Measurements from ENCODE around the gene NLRP6.
"Not testable (repeated sequence)": the region's sequence is repeated elsewhere in the genome, so short reads cannot be mapped to it uniquely, and the experiment has no call there.

NLRP6 gene

DNA sequence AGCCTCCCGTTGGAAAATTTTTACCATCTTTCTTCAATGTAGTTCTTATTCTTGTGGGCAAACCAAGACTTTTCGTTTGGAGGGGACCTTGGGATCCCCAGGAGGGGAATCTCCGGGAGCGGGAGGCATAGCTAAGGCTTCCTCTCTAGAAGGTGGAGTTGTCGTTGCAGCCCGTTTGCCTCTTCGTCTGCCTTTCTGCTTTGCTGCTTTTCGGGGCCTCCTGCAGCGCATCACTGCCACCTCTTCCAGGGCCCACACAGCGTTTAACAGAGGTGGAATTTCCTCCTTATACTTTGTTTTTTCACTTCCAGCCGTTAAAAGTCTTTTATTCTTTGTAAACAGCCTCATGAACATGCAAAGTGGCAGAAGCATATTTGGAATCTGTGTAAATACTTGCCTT, 45.9 kb downstream of the NLRP6 start:
- TF ChIP-seq CTCF (conservative IDR thresholded peaks at IDR 0.05; ENCODE audit: control insufficient read depth, insufficient read depth, low read depth, low read length) = no peak
- no peak overlapping the region for H3K4me3 ChIP-seq (ENCODE audit: control insufficient read depth, low read depth, low read length)
- no peak for DNase-seq (ENCODE audit: low read depth)

- not testable (repeated sequence) for H3K4me3 ChIP-seq (ENCODE audit: control insufficient read depth, low read depth, low read length)
Observed at GRCh38 chr11:324593-325517, 46.6 kb downstream of the NLRP6 start.

GRCh38 chr11:325796-326591, 47.8 kb downstream of the NLRP6 start:
- DNase-seq (ENCODE audit: low read depth) = no peak
- TF ChIP-seq CTCF (conservative IDR thresholded peaks at IDR 0.05; ENCODE audit: control insufficient read depth, insufficient read depth, low read depth, low read length) = no peak
- no peak overlapping the region for H3K4me3 ChIP-seq (ENCODE audit: control insufficient read depth, low read depth, low read length)

More at GRCh38 chr11:324593-325517, 46.6 kb downstream of the NLRP6 start:
- not testable (repeated sequence) for DNase-seq (ENCODE audit: low read depth)

DNA sequence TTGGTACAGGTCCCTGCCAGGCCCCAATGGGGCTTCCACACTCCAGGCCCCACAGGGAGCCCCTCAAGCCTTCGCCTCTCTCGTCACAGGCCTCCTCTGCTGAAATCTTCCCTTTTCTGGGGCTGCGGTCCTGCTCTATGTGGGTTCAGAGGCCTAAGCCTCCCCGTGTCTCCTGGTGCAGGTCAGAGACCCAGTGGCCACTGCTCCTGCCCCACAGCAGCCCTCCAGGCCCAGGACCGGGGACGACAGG, 48.3 kb downstream of the NLRP6 start:
- no peak for TF ChIP-seq CTCF (conservative IDR thresholded peaks at IDR 0.05; ENCODE audit: control insufficient read depth, insufficient read depth, low read depth, low read length)
- H3K4me3 ChIP-seq (ENCODE audit: control insufficient read depth, low read depth, low read length) = no peak overlapping the region
- DNase-seq (ENCODE audit: low read depth) = no peak

DNA sequence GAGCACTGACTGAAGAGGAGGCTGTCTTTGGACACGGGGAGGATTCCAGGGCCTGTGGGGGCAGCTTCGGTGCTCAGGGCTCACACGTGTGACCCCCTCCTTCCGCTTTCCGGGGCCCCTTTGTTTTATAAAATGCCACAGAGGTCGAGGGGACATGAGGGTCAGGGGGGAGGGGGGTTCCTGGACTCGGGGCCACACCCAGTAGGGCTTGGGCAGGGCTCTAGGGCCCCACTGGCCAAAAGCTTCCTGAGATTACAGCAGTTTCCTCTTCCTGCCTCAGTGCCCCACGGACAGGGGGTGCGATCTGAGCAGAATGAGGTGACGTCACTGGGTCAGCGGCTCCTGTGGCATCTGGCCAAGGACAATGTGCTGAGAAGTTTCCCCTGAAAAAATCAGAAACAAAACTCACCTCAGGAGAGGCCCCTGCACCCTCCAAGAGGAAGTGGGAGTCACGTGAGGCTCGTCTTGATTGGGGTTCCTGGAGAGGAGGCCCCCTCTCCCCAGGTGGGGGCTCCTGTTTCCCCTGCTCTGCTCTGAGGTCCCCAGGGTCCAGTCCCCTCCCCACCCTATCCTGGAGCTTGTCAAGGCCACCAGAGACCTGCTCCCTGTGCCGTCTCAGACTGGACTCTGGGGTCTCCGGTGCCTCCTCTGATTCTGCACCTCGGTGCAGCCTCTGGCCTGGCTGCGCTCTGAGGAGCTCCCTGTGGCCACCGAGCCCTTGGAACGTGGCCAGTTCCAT, 48.8 kb downstream of the NLRP6 start:
- H3K4me3 ChIP-seq (ENCODE audit: control insufficient read depth, low read depth, low read length) = no peak overlapping the region
- TF ChIP-seq CTCF (conservative IDR thresholded peaks at IDR 0.05; ENCODE audit: control insufficient read depth, insufficient read depth, low read depth, low read length) = no peak
- peak; percentile 76 for DNase-seq (ENCODE audit: low read depth)

- DNase-seq (ENCODE audit: low read depth) = no peak
- H3K4me3 ChIP-seq (ENCODE audit: control insufficient read depth, low read depth, low read length) = no peak overlapping the region
- no peak for TF ChIP-seq CTCF (conservative IDR thresholded peaks at IDR 0.05; ENCODE audit: control insufficient read depth, insufficient read depth, low read depth, low read length)
Observed at GRCh38 chr11:327581-327923, 49.3 kb downstream of the NLRP6 start.

- no peak overlapping the region for H3K4me3 ChIP-seq (ENCODE audit: control insufficient read depth, low read depth, low read length)
- TF ChIP-seq CTCF (conservative IDR thresholded peaks at IDR 0.05; ENCODE audit: control insufficient read depth, insufficient read depth, low read depth, low read length) = no peak
- DNase-seq (ENCODE audit: low read depth) = no peak
Observed at GRCh38 chr11:328012-328411, 49.8 kb downstream of the NLRP6 start.

DNA sequence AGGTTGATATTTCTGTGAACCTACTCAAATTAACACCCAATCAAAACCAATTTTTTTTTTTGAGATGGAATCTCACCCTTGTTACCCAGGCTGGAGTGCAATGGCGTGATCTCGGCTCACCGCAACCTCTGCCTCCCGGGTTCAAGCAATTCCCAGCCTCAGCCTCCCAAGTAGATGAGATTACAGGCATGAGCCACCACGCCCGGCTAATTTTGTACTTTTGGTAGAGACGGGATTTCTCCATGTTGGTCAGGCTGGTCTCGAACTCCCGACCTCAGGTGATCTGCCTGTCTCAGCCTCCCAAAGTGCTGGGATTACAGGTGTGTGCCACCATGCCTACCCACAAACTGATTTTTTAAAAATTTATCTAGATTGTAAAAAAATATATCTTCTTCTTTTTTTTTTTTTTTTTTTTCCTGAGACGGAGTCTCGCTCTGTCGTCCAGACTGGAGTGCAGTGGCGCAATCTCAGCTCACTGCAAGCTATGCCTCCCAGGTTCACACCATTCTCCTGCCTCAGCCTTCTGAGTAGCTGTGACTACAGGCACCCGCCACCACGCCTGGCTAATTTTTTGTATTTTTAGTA, 50.4 kb downstream of the NLRP6 start:
- not testable (repeated sequence) for DNase-seq (ENCODE audit: low read depth); H3K4me3 ChIP-seq (ENCODE audit: control insufficient read depth, low read depth, low read length)
